Neural cell (in vitro differentiated cells): ENCODE results near the gene TMEM40.

Experiments
- EP300 ChIP-seq: fragments of 450-650 bp; conservative IDR thresholded peaks from 2 replicates; pipeline ENCODE4 v1.6.1; 2014; ENCODE audit warnings: antibody characterized with exemption, mild to moderate bottlenecking, moderate library complexity; ENCODE audit not compliant: poor library complexity, severe bottlenecking
- EZH2 ChIP-seq: fragments of 200-600, 300-800 bp; shearing (Covaris generic), sonication (generic); IDR thresholded peaks from 2 replicates; pipeline ENCODE4 v1.6.1; 2014; ENCODE audit warnings: antibody characterized with exemption, low read length, borderline replicate concordance, mild to moderate bottlenecking; ENCODE audit not compliant: insufficient read depth, poor library complexity, severe bottlenecking
- MXI1 ChIP-seq: fragments of 450-650 bp; conservative IDR thresholded peaks from 2 replicates; pipeline ENCODE4 v1.6.1; 2014; ENCODE audit warnings: antibody characterized with exemption, mild to moderate bottlenecking; ENCODE audit not compliant: poor library complexity, severe bottlenecking
- POLR2AphosphoS5 ChIP-seq: IDR thresholded peaks from 2 replicates; pipeline ENCODE4 v1.6.1; 2012
- RAD21 ChIP-seq: fragments of 450-650 bp; conservative IDR thresholded peaks from 2 replicates; pipeline ENCODE4 v1.6.1; 2014; ENCODE audit warnings: antibody characterized with exemption, mild to moderate bottlenecking, moderate library complexity
- TAF1 ChIP-seq: IDR thresholded peaks from 2 replicates; pipeline ENCODE4 v1.6.1; 2012; ENCODE audit warnings: low read depth
- TF ChIP-seq, protein P1 (sequence below): fragments of 450-650 bp; IDR thresholded peaks from 2 replicates; pipeline ENCODE4 v1.5.1; 2014; ENCODE audit warnings: antibody characterized with exemption, mild to moderate bottlenecking, moderate library complexity; ENCODE audit not compliant: poor library complexity, severe bottlenecking
- TF ChIP-seq, protein P2 (sequence below): IDR thresholded peaks from 2 replicates; pipeline ENCODE4 v1.6.1; 2012; ENCODE audit warnings: borderline replicate concordance

DNA sequence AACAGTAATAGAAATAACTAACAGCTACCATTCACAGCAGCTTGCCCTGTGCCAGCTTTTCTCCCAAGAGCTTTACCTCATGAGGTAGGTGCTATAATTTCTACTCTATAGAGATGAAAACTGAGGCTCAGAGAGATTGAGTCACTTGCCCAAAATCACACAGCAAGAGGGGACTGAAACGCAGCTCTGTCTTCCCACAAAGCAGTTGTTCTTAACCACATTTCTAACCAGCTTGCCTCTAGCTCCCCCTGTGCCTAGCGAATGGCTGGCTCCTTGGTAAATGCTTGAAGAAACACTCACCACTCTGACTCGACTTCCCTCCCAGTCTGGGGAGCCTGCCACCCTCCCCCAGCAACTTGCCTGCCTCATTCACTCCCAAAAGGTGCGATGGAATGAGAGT, 15.6 kb upstream of the TMEM40 start:
- TF ChIP-seq MXI1 (no peak), TAF1 (no peak), EZH2 (no peak), POLR2AphosphoS5 (no peak), RAD21 (no peak), EP300 (no peak)
- TF ChIP-seq, protein P1, sequence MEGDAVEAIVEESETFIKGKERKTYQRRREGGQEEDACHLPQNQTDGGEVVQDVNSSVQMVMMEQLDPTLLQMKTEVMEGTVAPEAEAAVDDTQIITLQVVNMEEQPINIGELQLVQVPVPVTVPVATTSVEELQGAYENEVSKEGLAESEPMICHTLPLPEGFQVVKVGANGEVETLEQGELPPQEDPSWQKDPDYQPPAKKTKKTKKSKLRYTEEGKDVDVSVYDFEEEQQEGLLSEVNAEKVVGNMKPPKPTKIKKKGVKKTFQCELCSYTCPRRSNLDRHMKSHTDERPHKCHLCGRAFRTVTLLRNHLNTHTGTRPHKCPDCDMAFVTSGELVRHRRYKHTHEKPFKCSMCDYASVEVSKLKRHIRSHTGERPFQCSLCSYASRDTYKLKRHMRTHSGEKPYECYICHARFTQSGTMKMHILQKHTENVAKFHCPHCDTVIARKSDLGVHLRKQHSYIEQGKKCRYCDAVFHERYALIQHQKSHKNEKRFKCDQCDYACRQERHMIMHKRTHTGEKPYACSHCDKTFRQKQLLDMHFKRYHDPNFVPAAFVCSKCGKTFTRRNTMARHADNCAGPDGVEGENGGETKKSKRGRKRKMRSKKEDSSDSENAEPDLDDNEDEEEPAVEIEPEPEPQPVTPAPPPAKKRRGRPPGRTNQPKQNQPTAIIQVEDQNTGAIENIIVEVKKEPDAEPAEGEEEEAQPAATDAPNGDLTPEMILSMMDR, result no peak
- TF ChIP-seq, protein P2, sequence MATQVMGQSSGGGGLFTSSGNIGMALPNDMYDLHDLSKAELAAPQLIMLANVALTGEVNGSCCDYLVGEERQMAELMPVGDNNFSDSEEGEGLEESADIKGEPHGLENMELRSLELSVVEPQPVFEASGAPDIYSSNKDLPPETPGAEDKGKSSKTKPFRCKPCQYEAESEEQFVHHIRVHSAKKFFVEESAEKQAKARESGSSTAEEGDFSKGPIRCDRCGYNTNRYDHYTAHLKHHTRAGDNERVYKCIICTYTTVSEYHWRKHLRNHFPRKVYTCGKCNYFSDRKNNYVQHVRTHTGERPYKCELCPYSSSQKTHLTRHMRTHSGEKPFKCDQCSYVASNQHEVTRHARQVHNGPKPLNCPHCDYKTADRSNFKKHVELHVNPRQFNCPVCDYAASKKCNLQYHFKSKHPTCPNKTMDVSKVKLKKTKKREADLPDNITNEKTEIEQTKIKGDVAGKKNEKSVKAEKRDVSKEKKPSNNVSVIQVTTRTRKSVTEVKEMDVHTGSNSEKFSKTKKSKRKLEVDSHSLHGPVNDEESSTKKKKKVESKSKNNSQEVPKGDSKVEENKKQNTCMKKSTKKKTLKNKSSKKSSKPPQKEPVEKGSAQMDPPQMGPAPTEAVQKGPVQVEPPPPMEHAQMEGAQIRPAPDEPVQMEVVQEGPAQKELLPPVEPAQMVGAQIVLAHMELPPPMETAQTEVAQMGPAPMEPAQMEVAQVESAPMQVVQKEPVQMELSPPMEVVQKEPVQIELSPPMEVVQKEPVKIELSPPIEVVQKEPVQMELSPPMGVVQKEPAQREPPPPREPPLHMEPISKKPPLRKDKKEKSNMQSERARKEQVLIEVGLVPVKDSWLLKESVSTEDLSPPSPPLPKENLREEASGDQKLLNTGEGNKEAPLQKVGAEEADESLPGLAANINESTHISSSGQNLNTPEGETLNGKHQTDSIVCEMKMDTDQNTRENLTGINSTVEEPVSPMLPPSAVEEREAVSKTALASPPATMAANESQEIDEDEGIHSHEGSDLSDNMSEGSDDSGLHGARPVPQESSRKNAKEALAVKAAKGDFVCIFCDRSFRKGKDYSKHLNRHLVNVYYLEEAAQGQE, result no peak
